Liver (tissue), 9 donors: ENCODE measurements around the gene CCDC167. TPM values are rescaled to one million over a fixed set of nuclear protein-coding genes. Genes with fewer than 3 reads are reported as not detected.

Experiments
- DNase-seq: peaks from one replicate; pipeline ENCODE4 v3.0.0-alpha.2; 2017; ENCODE audit warnings: low spot score
- H3K27ac ChIP-seq, 2 donors: one replicate each; pipeline ENCODE4 v1.7.0; 2013; ENCODE audit warnings: inconsistent platforms in 2 of 2, low read length in 2 of 2, control low read depth in 1 of 2, low read depth in 1 of 2, mild to moderate bottlenecking in 1 of 2
- H3K27me3 ChIP-seq, 4 donors: one replicate each; pipeline versions ENCODE4 v1.6.1 to v1.7.0; 2013; ENCODE audit warnings: low read length in 3 of 4, inconsistent platforms in 1 of 4, mild to moderate bottlenecking in 1 of 4, moderate library complexity in 1 of 4; ENCODE audit not compliant: control insufficient read depth in 4 of 4, insufficient read depth in 4 of 4
- H3K36me3 ChIP-seq, 4 donors: one replicate each; pipeline versions ENCODE4 v1.6.1 to v1.7.0; 2013; ENCODE audit warnings: low read length in 3 of 4, mild to moderate bottlenecking in 3 of 4, low read depth in 1 of 4, moderate library complexity in 1 of 4; ENCODE audit not compliant: control insufficient read depth in 4 of 4, insufficient read depth in 3 of 4
- H3K4me1 ChIP-seq, 4 donors: one replicate each; pipeline versions ENCODE4 v1.6.1 to v1.7.0; 2013; ENCODE audit warnings: low read length in 3 of 4, mild to moderate bottlenecking in 3 of 4, moderate library complexity in 1 of 4; ENCODE audit not compliant: control insufficient read depth in 4 of 4, insufficient read depth in 4 of 4
- H3K4me3 ChIP-seq, 3 donors: one replicate each; pipeline versions ENCODE4 v1.6.1 to v1.7.0; 2013; ENCODE audit warnings: low read length in 3 of 3, control low read depth in 1 of 3, low read depth in 1 of 3, mild to moderate bottlenecking in 1 of 3
- H3K9ac ChIP-seq, 2 donors: one replicate each; pipeline ENCODE4 v1.7.0; 2013; ENCODE audit warnings: low read length in 2 of 2, mild to moderate bottlenecking in 2 of 2, moderate library complexity in 2 of 2, control low read depth in 1 of 2, low read depth in 1 of 2
- H3K9me3 ChIP-seq, 4 donors: one replicate each; pipeline versions ENCODE4 v1.6.1 to v1.7.0; 2013; ENCODE audit warnings: low read length in 3 of 4; ENCODE audit not compliant: control insufficient read depth in 4 of 4
- EGR1 ChIP-seq, 2 donors: IDR thresholded peaks; 2 replicates each; pipeline ENCODE4 v1.6.1; 2016 to 2018; ENCODE audit warnings: antibody characterized with exemption in 2 of 2, low read depth in 2 of 2
- FOXA1 ChIP-seq: IDR thresholded peaks from 2 replicates; pipeline ENCODE4 v1.6.1; 2016; ENCODE audit warnings: antibody characterized with exemption
- FOXA2 ChIP-seq: IDR thresholded peaks from 2 replicates; pipeline ENCODE4 v1.6.1; 2016; ENCODE audit warnings: antibody characterized with exemption
- GABPA ChIP-seq, 2 donors: IDR thresholded peaks in 1 of 2; conservative IDR thresholded peaks in 1 of 2; 2 replicates each; pipeline ENCODE4 v1.6.1; 2016; ENCODE audit warnings: antibody characterized with exemption in 2 of 2, mild to moderate bottlenecking in 1 of 2, moderate library complexity in 1 of 2
- HNF4A ChIP-seq, 2 donors: conservative IDR thresholded peaks; 2 replicates each; pipeline ENCODE4 v1.6.1; 2016; ENCODE audit warnings: antibody characterized with exemption in 2 of 2, mild to moderate bottlenecking in 2 of 2
- HNF4G ChIP-seq: IDR thresholded peaks from 2 replicates; pipeline ENCODE4 v1.6.1; 2016; ENCODE audit warnings: antibody characterized with exemption
- JUND ChIP-seq, 2 donors: IDR thresholded peaks; 2 replicates each; pipeline ENCODE4 v1.6.1; 2016; ENCODE audit warnings: antibody characterized with exemption in 2 of 2
- NR2F2 ChIP-seq: IDR thresholded peaks from 2 replicates; pipeline ENCODE4 v1.6.1; 2016; ENCODE audit warnings: antibody characterized with exemption
- RAD21 ChIP-seq, 2 donors: IDR thresholded peaks; 2 replicates each; pipeline ENCODE4 v1.6.1; 2016; ENCODE audit warnings: antibody characterized with exemption in 2 of 2, mild to moderate bottlenecking in 2 of 2
- RXRA ChIP-seq, 2 donors: IDR thresholded peaks; 2 replicates each; pipeline ENCODE4 v1.6.1; 2017 to 2018; ENCODE audit warnings: antibody characterized with exemption in 2 of 2, mild to moderate bottlenecking in 1 of 2
- SP1 ChIP-seq: IDR thresholded peaks from 2 replicates; pipeline ENCODE4 v1.6.1; 2018; ENCODE audit warnings: antibody characterized with exemption, mild to moderate bottlenecking
- TAF1 ChIP-seq: conservative IDR thresholded peaks from 2 replicates; pipeline ENCODE4 v1.6.1; 2016; ENCODE audit warnings: antibody characterized with exemption, mild to moderate bottlenecking
- YY1 ChIP-seq: IDR thresholded peaks from 2 replicates; pipeline ENCODE4 v1.6.1; 2016; ENCODE audit warnings: antibody characterized with exemption, mild to moderate bottlenecking
- WGBS: extraction: QIAGEN DNeasy Blood & Tissue Kit; methylation state at CpG from one replicate; pipeline ENCODE4 v1.1.7; 2013; 5-methylcytosine and 5-hydroxymethylcytosine counted together
- polyA plus RNA-seq, 2 donors: library from polyadenylated mRNA; stranded (reverse) in 1 of 2; unstranded in 1 of 2; fragments of 200-250 nt in 1 of 2; fragments of >200 nt in 1 of 2; fragmentation: Nextera tagmentation in 1 of 2; extraction: Ambion mirVana in 1 of 2; gene quantifications; one replicate each; pipeline versions ENCODE4 v1.2.1 to v1.2.3, GENCODE V29; 2013 to 2015
- total RNA-seq, 2 donors: library from RNA; depleted of rRNA; stranded (reverse); fragments of >200 nt; gene quantifications; one replicate each; pipeline ENCODE4 v1.2.3, GENCODE V29; 2014
- TF ChIP-seq, protein P1 (sequence below): fragments of 150-350 bp; IDR thresholded peaks from 2 replicates; pipeline ENCODE4 v1.5.1; 2017; ENCODE audit warnings: improper control_type of control experiment, low read depth, low read length; ENCODE audit not compliant: missing input control
- TF ChIP-seq, protein P2 (sequence below): IDR thresholded peaks from 2 replicates; pipeline ENCODE4 v1.6.1; 2016; ENCODE audit warnings: antibody characterized with exemption
- TF ChIP-seq, protein P3 (sequence below): IDR thresholded peaks from 2 replicates; pipeline ENCODE4 v1.6.1; 2016; ENCODE audit warnings: antibody characterized with exemption
- TF ChIP-seq, protein P4 (sequence below): IDR thresholded peaks from 2 replicates; pipeline ENCODE4 v1.6.1; 2016; ENCODE audit warnings: antibody characterized with exemption, mild to moderate bottlenecking
- TF ChIP-seq, protein P5 (sequence below): IDR thresholded peaks from 2 replicates; pipeline ENCODE4 v1.6.1; 2016; ENCODE audit warnings: antibody characterized with exemption
- donor health status: healthy.
- donor health status: healthy.
- donor health status: healthy.
- donor health status: healthy.
- donor health status: healthy.

The CCDC167 gene
- total and polyA plus RNA-seq, 4 donors = 14.1 to 54.8 (median 42.7) TPM

DNA sequence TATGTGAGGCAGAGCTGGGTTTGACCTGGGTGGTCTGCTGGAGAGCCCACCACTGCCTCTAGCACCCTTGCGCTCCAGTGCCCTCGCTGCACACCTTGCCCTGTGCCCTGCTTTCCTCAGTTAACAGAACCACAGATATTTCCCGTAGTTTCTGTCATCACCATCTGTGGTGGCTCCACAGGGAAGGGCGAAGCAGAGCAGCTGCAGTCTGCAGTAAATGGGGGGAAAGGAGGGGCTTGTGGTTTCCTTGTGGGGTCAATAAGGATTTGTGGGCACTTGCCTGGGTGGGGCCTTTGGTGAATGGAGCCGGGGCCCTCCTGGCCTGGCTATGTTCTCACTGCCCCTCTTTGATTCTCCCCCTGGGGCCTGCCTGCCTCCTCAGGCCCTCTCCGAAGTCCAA, 21.2 kb upstream of the CCDC167 start:
- Histone ChIP-seq H3K27me3 (no peaks in the 10 kb centered on the region), H3K4me3 (no peak overlapping the region), H3K9me3 (no peaks in the 10 kb centered on the region), H3K9ac (no peak overlapping the region), H3K36me3 (no peaks in the 10 kb centered on the region), H3K4me1 (peaks cover 2 to 23% (median 19%) of the 10 kb centered on the region in 4 donors), H3K27ac (no peak overlapping the region)
- DNase-seq = no peak
- WGBS = 85% methylated on average over 6 of the region's 6 CpGs
- TF ChIP-seq GABPA (IDR thresholded peaks at IDR 0.05 in 1 of 2, conservative IDR thresholded peaks at IDR 0.05 in 1 of 2) (no peak), YY1 (no peak), RAD21 (IDR thresholded peaks at IDR 0.05) (no peak), RXRA (IDR thresholded peaks at IDR 0.05) (no peak), TAF1 (no peak), EGR1 (IDR thresholded peaks at IDR 0.05; ENCODE audit: low read depth in 2 of 2) (no peak), FOXA2 (no peak), HNF4A (conservative IDR thresholded peaks at IDR 0.05) (no peak), JUND (IDR thresholded peaks at IDR 0.05) (no peak), FOXA1 (no peak), HNF4G (no peak), NR2F2 (no peak)
- TF ChIP-seq, protein P1, sequence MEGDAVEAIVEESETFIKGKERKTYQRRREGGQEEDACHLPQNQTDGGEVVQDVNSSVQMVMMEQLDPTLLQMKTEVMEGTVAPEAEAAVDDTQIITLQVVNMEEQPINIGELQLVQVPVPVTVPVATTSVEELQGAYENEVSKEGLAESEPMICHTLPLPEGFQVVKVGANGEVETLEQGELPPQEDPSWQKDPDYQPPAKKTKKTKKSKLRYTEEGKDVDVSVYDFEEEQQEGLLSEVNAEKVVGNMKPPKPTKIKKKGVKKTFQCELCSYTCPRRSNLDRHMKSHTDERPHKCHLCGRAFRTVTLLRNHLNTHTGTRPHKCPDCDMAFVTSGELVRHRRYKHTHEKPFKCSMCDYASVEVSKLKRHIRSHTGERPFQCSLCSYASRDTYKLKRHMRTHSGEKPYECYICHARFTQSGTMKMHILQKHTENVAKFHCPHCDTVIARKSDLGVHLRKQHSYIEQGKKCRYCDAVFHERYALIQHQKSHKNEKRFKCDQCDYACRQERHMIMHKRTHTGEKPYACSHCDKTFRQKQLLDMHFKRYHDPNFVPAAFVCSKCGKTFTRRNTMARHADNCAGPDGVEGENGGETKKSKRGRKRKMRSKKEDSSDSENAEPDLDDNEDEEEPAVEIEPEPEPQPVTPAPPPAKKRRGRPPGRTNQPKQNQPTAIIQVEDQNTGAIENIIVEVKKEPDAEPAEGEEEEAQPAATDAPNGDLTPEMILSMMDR = no peak
- TF ChIP-seq, protein P2, sequence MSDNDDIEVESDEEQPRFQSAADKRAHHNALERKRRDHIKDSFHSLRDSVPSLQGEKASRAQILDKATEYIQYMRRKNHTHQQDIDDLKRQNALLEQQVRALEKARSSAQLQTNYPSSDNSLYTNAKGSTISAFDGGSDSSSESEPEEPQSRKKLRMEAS = no peak
- TF ChIP-seq, protein P3, sequence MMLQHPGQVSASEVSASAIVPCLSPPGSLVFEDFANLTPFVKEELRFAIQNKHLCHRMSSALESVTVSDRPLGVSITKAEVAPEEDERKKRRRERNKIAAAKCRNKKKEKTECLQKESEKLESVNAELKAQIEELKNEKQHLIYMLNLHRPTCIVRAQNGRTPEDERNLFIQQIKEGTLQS = no peak
- TF ChIP-seq, protein P4, sequence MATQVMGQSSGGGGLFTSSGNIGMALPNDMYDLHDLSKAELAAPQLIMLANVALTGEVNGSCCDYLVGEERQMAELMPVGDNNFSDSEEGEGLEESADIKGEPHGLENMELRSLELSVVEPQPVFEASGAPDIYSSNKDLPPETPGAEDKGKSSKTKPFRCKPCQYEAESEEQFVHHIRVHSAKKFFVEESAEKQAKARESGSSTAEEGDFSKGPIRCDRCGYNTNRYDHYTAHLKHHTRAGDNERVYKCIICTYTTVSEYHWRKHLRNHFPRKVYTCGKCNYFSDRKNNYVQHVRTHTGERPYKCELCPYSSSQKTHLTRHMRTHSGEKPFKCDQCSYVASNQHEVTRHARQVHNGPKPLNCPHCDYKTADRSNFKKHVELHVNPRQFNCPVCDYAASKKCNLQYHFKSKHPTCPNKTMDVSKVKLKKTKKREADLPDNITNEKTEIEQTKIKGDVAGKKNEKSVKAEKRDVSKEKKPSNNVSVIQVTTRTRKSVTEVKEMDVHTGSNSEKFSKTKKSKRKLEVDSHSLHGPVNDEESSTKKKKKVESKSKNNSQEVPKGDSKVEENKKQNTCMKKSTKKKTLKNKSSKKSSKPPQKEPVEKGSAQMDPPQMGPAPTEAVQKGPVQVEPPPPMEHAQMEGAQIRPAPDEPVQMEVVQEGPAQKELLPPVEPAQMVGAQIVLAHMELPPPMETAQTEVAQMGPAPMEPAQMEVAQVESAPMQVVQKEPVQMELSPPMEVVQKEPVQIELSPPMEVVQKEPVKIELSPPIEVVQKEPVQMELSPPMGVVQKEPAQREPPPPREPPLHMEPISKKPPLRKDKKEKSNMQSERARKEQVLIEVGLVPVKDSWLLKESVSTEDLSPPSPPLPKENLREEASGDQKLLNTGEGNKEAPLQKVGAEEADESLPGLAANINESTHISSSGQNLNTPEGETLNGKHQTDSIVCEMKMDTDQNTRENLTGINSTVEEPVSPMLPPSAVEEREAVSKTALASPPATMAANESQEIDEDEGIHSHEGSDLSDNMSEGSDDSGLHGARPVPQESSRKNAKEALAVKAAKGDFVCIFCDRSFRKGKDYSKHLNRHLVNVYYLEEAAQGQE = no peak

DNA sequence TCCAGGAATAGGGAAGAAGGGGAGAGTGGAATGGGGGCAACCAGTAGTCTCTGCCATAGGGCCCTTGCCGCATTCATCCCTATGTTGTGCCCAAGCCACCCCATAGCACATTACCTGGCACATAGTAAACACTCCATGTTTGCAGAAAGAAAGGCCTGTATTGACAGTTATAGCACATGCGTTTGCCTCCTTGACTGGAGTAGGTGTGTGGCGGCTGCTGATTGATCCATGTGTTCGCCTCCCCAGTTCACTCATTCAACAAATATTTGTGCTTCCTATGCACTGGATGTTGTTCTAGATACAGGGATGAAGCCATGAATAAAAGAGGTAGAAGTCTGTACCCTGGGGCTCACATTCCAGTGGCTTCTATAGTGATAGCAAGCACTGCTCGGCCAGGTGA, 19.8 kb upstream of the CCDC167 start:
- H3K4me1 ChIP-seq = peaks cover 7 to 32% (median 23%) of the 10 kb centered on the region in 4 donors
- DNase-seq = no peak
- H3K9ac ChIP-seq = no peak overlapping the region
- no peaks in the 10 kb centered on the region for H3K9me3 ChIP-seq
- no peaks in the 10 kb centered on the region for H3K36me3 ChIP-seq
- H3K4me3 ChIP-seq = no peak overlapping the region
- no peaks in the 10 kb centered on the region for H3K27me3 ChIP-seq
- WGBS = 93% methylated on average over 5 of the region's 5 CpGs
- H3K27ac ChIP-seq = no peak overlapping the region
- TF ChIP-seq, protein P3 = no peak
- no peak for TF ChIP-seq RAD21 (IDR thresholded peaks at IDR 0.05)
- no peak for TF ChIP-seq YY1
- TF ChIP-seq, protein P5, sequence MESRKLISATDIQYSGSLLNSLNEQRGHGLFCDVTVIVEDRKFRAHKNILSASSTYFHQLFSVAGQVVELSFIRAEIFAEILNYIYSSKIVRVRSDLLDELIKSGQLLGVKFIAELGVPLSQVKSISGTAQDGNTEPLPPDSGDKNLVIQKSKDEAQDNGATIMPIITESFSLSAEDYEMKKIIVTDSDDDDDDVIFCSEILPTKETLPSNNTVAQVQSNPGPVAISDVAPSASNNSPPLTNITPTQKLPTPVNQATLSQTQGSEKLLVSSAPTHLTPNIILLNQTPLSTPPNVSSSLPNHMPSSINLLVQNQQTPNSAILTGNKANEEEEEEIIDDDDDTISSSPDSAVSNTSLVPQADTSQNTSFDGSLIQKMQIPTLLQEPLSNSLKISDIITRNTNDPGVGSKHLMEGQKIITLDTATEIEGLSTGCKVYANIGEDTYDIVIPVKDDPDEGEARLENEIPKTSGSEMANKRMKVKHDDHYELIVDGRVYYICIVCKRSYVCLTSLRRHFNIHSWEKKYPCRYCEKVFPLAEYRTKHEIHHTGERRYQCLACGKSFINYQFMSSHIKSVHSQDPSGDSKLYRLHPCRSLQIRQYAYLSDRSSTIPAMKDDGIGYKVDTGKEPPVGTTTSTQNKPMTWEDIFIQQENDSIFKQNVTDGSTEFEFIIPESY = no peak
- no peak for TF ChIP-seq JUND (IDR thresholded peaks at IDR 0.05)
- TF ChIP-seq, protein P1 = no peak
- TF ChIP-seq TAF1 = no peak
- no peak for TF ChIP-seq FOXA1
- TF ChIP-seq SP1 = no peak
- no peak for TF ChIP-seq GABPA (IDR thresholded peaks at IDR 0.05 in 1 of 2, conservative IDR thresholded peaks at IDR 0.05 in 1 of 2)
- TF ChIP-seq, protein P2 = no peak
- TF ChIP-seq EGR1 (IDR thresholded peaks at IDR 0.05; ENCODE audit: low read depth in 2 of 2) = no peak
- TF ChIP-seq HNF4A (conservative IDR thresholded peaks at IDR 0.05) = no peak
- no peak for TF ChIP-seq RXRA (IDR thresholded peaks at IDR 0.05)
